Urinary bladder (tissue), 4 donors: Measurements from ENCODE around the gene STARD10. TPM values are rescaled to one million over a fixed set of nuclear protein-coding genes. Genes with fewer than 3 reads are reported as not detected.

Experiments used
- DNase-seq: peaks from one replicate; pipeline ENCODE4 v3.0.0-alpha.2; 2015; ENCODE audit errors: extremely low spot score
- H3K27ac ChIP-seq: one replicate; pipeline ENCODE4 v1.5.1; 2013; ENCODE audit warnings: low read depth, mild to moderate bottlenecking, moderate library complexity
- H3K36me3 ChIP-seq: one replicate; pipeline ENCODE4 v1.6.1; 2013; ENCODE audit warnings: mild to moderate bottlenecking, moderate library complexity; ENCODE audit not compliant: insufficient read depth
- H3K4me1 ChIP-seq: one replicate; pipeline ENCODE4 v1.6.1; 2013; ENCODE audit warnings: mild to moderate bottlenecking, moderate library complexity; ENCODE audit not compliant: insufficient read depth
- H3K4me3 ChIP-seq: one replicate; pipeline ENCODE4 v1.5.1; 2013; ENCODE audit warnings: low read depth, low read length
- WGBS: extraction: QIAGEN DNeasy Blood & Tissue Kit; methylation state at CpG from one replicate; pipeline ENCODE4 v1.1.7; 2013; 5-methylcytosine and 5-hydroxymethylcytosine counted together
- polyA plus RNA-seq: library from polyadenylated mRNA; stranded (reverse); fragments of 200-250 nt; gene quantifications from one replicate; pipeline ENCODE4 v1.2.3, GENCODE V29; 2013
- total RNA-seq: library from RNA; depleted of rRNA; stranded (reverse); fragments of >200 nt; gene quantifications from one replicate; pipeline ENCODE4 v1.2.3, GENCODE V29; 2014
- donor health status: healthy with polysubstance abuse.
- donor health status: healthy.

The STARD10 gene
- total and polyA plus RNA-seq, 2 donors = 16.3 to 33.5 TPM

DNA sequence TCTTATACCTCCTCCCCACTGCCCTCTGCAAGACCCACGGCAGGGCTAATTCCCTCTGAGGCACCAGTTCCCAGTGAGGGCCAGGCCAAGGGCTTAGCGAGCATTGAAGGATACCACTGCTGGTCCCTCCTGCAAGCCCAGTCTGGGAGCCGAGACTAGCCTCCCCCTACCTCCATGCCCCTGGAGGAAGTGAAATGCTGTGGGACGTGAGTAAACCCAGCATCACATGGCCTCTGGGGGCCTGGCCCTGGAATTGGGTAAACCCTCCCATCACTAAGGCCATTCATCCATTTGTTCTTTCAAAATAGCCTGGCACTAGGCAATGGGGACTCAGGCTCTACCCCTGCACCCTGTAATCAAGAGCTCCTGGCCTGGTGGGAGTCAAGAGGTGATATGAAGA lies 66.3 kb downstream of the STARD10 start:
- Histone ChIP-seq H3K4me1 (no peaks in the 10 kb centered on the region), H3K27ac (no peak overlapping the region)

DNA sequence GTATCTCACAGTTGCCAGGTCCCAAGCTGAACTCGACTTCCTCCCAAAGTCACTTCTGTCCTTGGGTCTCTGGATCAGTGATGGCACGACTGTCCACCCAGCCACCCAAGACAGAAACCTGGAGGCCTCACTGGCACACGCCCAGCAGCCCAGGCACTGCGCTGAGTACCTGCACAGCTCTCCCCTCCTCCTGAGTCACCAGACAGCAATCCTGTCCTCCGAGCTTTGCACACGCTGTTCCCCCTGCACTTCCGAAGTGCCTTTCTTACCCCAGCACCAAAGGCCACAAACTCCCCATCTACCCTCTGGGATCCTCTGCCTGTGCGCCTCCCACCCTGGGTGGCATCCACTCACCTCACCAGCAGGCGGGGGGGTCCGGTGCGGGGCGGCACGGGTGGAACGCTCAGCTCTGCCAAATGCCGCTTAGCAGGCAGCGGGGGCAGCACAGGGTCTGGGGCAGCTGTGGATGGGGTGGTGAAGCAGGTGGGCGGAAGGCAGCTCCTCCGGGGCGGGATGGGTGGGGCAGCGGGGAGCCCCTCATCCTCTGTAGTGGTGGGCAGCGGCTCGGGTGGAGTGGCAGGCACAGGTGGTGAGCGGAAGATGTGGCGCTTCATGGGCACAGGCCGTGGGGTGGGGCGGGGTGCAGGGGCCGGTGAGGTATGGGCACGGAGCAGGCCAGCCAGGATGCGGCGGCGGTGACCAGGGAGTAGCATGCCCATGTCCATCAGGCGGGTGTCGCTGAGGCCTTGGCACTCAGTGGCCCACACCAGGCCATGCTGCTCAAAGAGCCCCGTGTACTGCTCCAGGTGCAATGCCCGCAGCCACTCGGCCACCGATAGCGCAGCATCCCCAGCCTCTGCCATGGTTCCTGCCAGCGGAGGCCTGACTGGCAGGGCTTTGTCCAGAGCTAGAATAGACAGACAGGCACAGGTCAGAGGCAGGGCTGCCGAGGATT lies 67.3 kb downstream of the STARD10 start:
- WGBS = 91% methylated on average over 40 of the region's 40 CpGs
- no peak for DNase-seq
- Histone ChIP-seq H3K4me1 (no peaks in the 10 kb centered on the region), H3K36me3 (no peaks in the 10 kb centered on the region), H3K27ac (no peak overlapping the region), H3K4me3 (no peak overlapping the region)

More for the DNA sequence above, 66.3 kb downstream of the STARD10 start:
- Histone ChIP-seq H3K4me3 (no peak overlapping the region), H3K36me3 (no peaks in the 10 kb centered on the region)
- WGBS = 62% methylated on average over 4 of the region's 4 CpGs
- DNase-seq = no peak

- no peak for DNase-seq
- H3K27ac ChIP-seq = no peak overlapping the region
- no peaks in the 10 kb centered on the region for H3K4me1 ChIP-seq
- H3K4me3 ChIP-seq = no peak overlapping the region
- no peaks in the 10 kb centered on the region for H3K36me3 ChIP-seq
- 78% methylated on average over 4 of the region's 4 CpGs for WGBS
Measured at GRCh38 chr11:72725724-72726028, 68.2 kb downstream of the STARD10 start.

DNA sequence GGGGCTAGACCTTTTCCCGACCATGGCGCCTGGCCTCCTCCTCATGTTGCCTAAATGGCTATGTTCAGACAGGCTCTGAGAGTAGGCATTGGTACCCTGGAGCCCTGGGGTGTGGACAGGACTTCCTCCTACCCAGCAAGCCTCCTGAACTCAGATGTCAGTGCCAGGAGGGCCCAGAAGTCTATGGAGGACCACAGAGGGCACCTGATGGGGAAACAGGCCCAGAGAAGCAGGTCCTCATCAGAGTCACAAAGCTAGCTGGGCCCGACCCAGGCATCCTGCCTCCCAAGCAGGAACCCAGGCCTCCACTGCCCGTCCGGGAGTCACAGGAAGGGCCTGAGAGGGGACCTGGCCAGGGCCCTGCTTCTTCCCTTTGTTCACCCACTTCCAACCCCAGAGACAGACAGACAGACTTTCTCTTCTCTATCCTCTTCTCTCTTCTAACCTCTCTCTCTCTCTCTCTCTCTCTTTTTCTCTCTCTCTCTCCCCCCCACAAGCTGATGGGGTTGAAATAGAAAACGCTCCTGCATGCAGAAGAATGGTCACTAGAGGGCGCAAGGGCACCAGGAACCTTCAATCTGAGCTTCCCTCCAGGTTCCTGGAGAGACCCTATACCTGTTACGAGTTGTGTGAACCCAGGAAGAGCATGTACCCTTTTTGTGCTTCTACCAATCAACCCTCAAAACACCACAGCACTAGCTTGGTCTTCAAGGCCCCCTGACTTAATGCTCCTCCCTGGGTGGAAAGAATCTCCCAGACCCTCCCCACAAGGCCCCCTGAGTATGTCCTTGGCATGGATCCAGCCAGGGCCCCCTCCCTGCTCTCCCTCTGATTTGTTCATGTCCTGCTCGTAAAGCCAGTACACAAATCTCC lies 68.8 kb downstream of the STARD10 start:
- WGBS = 52% methylated on average over 9 of the region's 9 CpGs
- Histone ChIP-seq H3K36me3 (no peaks in the 10 kb centered on the region), H3K4me3 (no peak overlapping the region), H3K27ac (no peak overlapping the region), H3K4me1 (no peaks in the 10 kb centered on the region)
- DNase-seq = peak; percentile 84

GRCh38 chr11:72724021-72724551 lies 69.8 kb downstream of the STARD10 start:
- Histone ChIP-seq H3K27ac (no peak overlapping the region), H3K36me3 (no peaks in the 10 kb centered on the region), H3K4me3 (no peak overlapping the region), H3K4me1 (no peaks in the 10 kb centered on the region)
- DNase-seq = no peak
- 88% methylated on average over 5 of the region's 5 CpGs for WGBS

DNA sequence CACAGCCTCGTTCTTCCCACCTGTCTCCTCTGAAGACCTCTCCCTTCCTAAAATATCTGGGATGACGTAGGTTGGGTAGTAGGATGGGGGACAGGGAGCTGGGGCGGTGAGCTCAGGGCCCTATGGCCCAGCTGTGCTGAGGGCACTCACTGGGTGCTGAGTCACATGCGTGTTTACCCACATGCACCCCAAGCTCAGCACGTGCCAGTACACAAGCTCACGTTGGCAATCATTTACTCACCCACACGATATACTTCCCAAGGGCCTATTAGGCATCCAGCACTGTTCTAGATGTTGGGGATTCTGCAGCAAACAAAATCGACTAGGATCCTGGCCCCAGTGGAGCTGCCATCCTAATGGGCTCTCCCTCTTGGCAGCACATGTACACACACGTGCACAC lies 70.3 kb downstream of the STARD10 start:
- no peak for DNase-seq
- no peaks in the 10 kb centered on the region for H3K36me3 ChIP-seq
- no peak overlapping the region for H3K4me3 ChIP-seq
- no peaks in the 10 kb centered on the region for H3K4me1 ChIP-seq
- H3K27ac ChIP-seq = no peak overlapping the region
- 81% methylated on average over 9 of the region's 9 CpGs for WGBS

- under 1% methylated on average over 10 of the region's 10 CpGs for WGBS
- no peaks in the 10 kb centered on the region for H3K36me3 ChIP-seq
- DNase-seq = peak; percentile 90
- peak overlapping the region; percentile 89 for H3K27ac ChIP-seq
- H3K4me1 ChIP-seq = no peaks in the 10 kb centered on the region
- peak overlapping the region; percentile 68 for H3K4me3 ChIP-seq
Measured at GRCh38 chr11:72722050-72722748, 71.6 kb downstream of the STARD10 start.

GRCh38 chr11:72721689-72722049 lies 72.2 kb downstream of the STARD10 start:
- peak overlapping the region; percentile 68 for H3K4me3 ChIP-seq
- no peak for DNase-seq
- H3K27ac ChIP-seq = peak overlapping the region; percentile 89
- WGBS = 5% methylated on average over 13 of the region's 13 CpGs
- no peaks in the 10 kb centered on the region for H3K36me3 ChIP-seq
- no peaks in the 10 kb centered on the region for H3K4me1 ChIP-seq

- H3K4me3 ChIP-seq = peak overlapping the region; percentile 68
- 14% methylated on average over 3 of the region's 3 CpGs for WGBS
- H3K27ac ChIP-seq = no peak overlapping the region
- H3K36me3 ChIP-seq = no peaks in the 10 kb centered on the region
- no peak for DNase-seq
- no peaks in the 10 kb centered on the region for H3K4me1 ChIP-seq
Measured at GRCh38 chr11:72721276-72721675, 72.6 kb downstream of the STARD10 start.

GRCh38 chr11:72720784-72721183 lies 73.1 kb downstream of the STARD10 start:
- Histone ChIP-seq H3K4me1 (no peaks in the 10 kb centered on the region), H3K4me3 (peak overlapping the region; percentile 68), H3K27ac (no peak overlapping the region), H3K36me3 (no peaks in the 10 kb centered on the region)
- DNase-seq = no peak
- WGBS = 70% methylated on average over 4 of the region's 4 CpGs

GRCh38 chr11:72720047-72720446 lies 73.8 kb downstream of the STARD10 start:
- H3K4me3 ChIP-seq = no peak overlapping the region
- no peak for DNase-seq
- H3K4me1 ChIP-seq = no peaks in the 10 kb centered on the region
- no peak overlapping the region for H3K27ac ChIP-seq
- 67% methylated on average over 3 of the region's 3 CpGs for WGBS
- H3K36me3 ChIP-seq = no peaks in the 10 kb centered on the region

- WGBS = 70% methylated on average over 4 of the region's 4 CpGs
- H3K4me1 ChIP-seq = no peaks in the 10 kb centered on the region
- no peak overlapping the region for H3K27ac ChIP-seq
- no peak overlapping the region for H3K4me3 ChIP-seq
- no peak for DNase-seq
- H3K36me3 ChIP-seq = no peaks in the 10 kb centered on the region
Measured at GRCh38 chr11:72719551-72719950, 74.3 kb downstream of the STARD10 start.

DNA sequence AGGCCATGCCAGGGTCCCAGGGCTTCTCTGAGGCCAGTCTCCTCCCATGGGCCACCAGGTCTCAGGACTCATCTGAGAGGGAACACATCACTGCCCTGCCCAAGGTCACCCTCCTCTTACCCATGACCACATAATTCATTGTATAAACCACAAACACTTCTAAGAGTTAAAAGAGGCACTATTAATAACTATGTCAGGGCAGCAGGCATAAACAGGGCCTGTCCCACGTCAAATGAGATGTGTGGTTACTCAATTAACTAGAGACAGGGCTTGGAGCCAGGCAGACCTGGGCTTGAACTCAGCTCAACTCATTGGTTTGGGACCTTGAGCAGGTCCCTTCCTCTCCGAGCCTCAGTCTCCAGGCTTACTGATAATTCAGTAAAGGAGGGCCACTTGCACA lies 74.7 kb downstream of the STARD10 start:
- Histone ChIP-seq H3K27ac (no peak overlapping the region), H3K4me1 (no peaks in the 10 kb centered on the region), H3K4me3 (no peak overlapping the region), H3K36me3 (peaks cover under 1% of the 10 kb centered on the region)
- WGBS = 31% methylated on average over 2 of the region's 2 CpGs
- DNase-seq = no peak
